ENCODE results near the gene KLRC4.
"Not testable (repeated sequence)": the region's sequence is repeated elsewhere in the genome, so short reads cannot be mapped to it uniquely, and the experiment has no call there.

GRCh38 chr12:10439608-10440274 is 30.2 kb upstream of the KLRC4 start:
- not testable (repeated sequence) for TF ChIP-seq CTCF (conservative IDR thresholded peaks at IDR 0.05; ENCODE audit: low read depth, low read length); POLR2A (IDR thresholded peaks at IDR 0.05; ENCODE audit: low read depth, low read length); CEBPB (IDR thresholded peaks at IDR 0.05; ENCODE audit: low read depth, low read length); BHLHE40 (IDR thresholded peaks at IDR 0.05; ENCODE audit: low read depth, low read length); RAD21 (IDR thresholded peaks at IDR 0.05; ENCODE audit: low read length); MAFK (IDR thresholded peaks at IDR 0.05; ENCODE audit: low read depth, low read length); RFX5 (IDR thresholded peaks at IDR 0.05; ENCODE audit: low read depth, low read length); FOS (IDR thresholded peaks at IDR 0.05; ENCODE audit: low read depth, low read length)

Data from IMR-90 (cell line).